HK-2 (cell line): Measurements from ENCODE around the gene MPND.

Experiments used
- DNase-seq: peaks from one replicate; pipeline ENCODE4 v3.0.0-alpha.2; 2018; ENCODE audit not compliant: unreplicated experiment

MPND gene

GRCh38 chr19:4343370-4344307 lies at the start of gene MPND:
Gene MPND, plus strand, starts transcription at chr19:4343562. Its CDS starts 32 bp downstream, at chr19:4343594.
- peak; percentile 82 for DNase-seq

GRCh38 chr19:4294389-4294788 lies 49.0 kb upstream of the MPND start:
- no peak for DNase-seq

- no peak for DNase-seq
Measured at GRCh38 chr19:4295972-4296771, 47.2 kb upstream of the MPND start.

- DNase-seq = no peak
Measured at GRCh38 chr19:4297901-4298809, 45.2 kb upstream of the MPND start.

GRCh38 chr19:4298810-4299550 lies 44.4 kb upstream of the MPND start:
- no peak for DNase-seq

GRCh38 chr19:4300589-4300988 lies 42.8 kb upstream of the MPND start:
- no peak for DNase-seq

GRCh38 chr19:4301590-4302242 lies 41.6 kb upstream of the MPND start:
- no peak for DNase-seq

GRCh38 chr19:4302243-4302640 lies 41.1 kb upstream of the MPND start, which contains the start of gene TMIGD2:
Gene TMIGD2, minus strand, starts transcription at chr19:4302389. Its CDS starts 4 bp downstream, at chr19:4302385.
- DNase-seq = no peak

- no peak for DNase-seq
Measured at GRCh38 chr19:4303819-4304537, 39.4 kb upstream of the MPND start.

- peak; percentile 81 for DNase-seq
Measured at GRCh38 chr19:4304538-4305256, 38.7 kb upstream of the MPND start, which contains the start of gene FSD1. Gene FSD1, plus strand, starts transcription at chr19:4304598. Its CDS starts 149 bp downstream, at chr19:4304747.

GRCh38 chr19:4305257-4305612 lies 38.1 kb upstream of the MPND start:
- DNase-seq = no peak

- no peak for DNase-seq
Measured at GRCh38 chr19:4305659-4306058, 37.7 kb upstream of the MPND start.

- no peak for DNase-seq
Measured at GRCh38 chr19:4310247-4311121, 32.9 kb upstream of the MPND start.

GRCh38 chr19:4313847-4314490 lies 29.4 kb upstream of the MPND start:
- no peak for DNase-seq

GRCh38 chr19:4316956-4317355 lies 26.4 kb upstream of the MPND start:
- no peak for DNase-seq

- DNase-seq = no peak
Measured at GRCh38 chr19:4318460-4318859, 24.9 kb upstream of the MPND start.

GRCh38 chr19:4319067-4319718 lies 24.2 kb upstream of the MPND start:
- no peak for DNase-seq
